CD14-positive monocyte (primary cell): ENCODE data around the gene ZNF296. TPM values are rescaled to one million over a fixed set of nuclear protein-coding genes. Genes with fewer than 3 reads are reported as not detected.
A peak's percentile ranks its signal among the peaks of the same experiment; 100 is the strongest.

ENCODE experiments used
- DNase-seq, 3 donors: peaks; one replicate each; pipeline ENCODE4 v3.0.0-alpha.2; 2011 to 2022
- H2AFZ ChIP-seq: 2 replicates; pipeline ENCODE4 v1.6.0; 2012; ENCODE audit warnings: mild to moderate bottlenecking, low read depth, low read length, inconsistent platforms; ENCODE audit not compliant: insufficient read depth, poor library complexity, severe bottlenecking
- H3K27ac ChIP-seq, 2 donors: 1 replicate in 1 of 2; 2 replicates in 1 of 2; pipeline ENCODE4 v1.5.1; 2012 to 2013; ENCODE audit warnings: low read length in 2 of 2, control low read depth in 1 of 2, inconsistent platforms in 1 of 2, low read depth in 1 of 2, mild to moderate bottlenecking in 1 of 2
- H3K27me3 ChIP-seq, 2 donors: one replicate each; pipeline versions ENCODE4 v1.6.0 to v1.6.1; 2011 to 2013; ENCODE audit warnings: low read length in 2 of 2; ENCODE audit not compliant: control insufficient read depth in 2 of 2, insufficient read depth in 2 of 2
- H3K36me3 ChIP-seq, 2 donors: replicated peaks in 1 of 2; 1 replicate in 1 of 2; 2 replicates in 1 of 2; pipeline versions ENCODE4 v1.5.1 to v1.6.1; 2012 to 2013; ENCODE audit warnings: low read length in 2 of 2, control low read depth in 1 of 2, inconsistent platforms in 1 of 2, mild to moderate bottlenecking in 1 of 2; ENCODE audit not compliant: insufficient read depth in 2 of 2, control insufficient read depth in 1 of 2
- H3K4me1 ChIP-seq, 2 donors: 1 replicate in 1 of 2; 2 replicates in 1 of 2; pipeline versions ENCODE4 v1.5.1 to v1.6.1; 2012 to 2013; ENCODE audit warnings: low read length in 2 of 2, control low read depth in 1 of 2, inconsistent platforms in 1 of 2, mild to moderate bottlenecking in 1 of 2, moderate library complexity in 1 of 2; ENCODE audit not compliant: insufficient read depth in 2 of 2, control insufficient read depth in 1 of 2
- H3K4me2 ChIP-seq: replicated peaks from 2 replicates; pipeline ENCODE3; 2012; ENCODE audit warnings: low read length, moderate library complexity, mild to moderate bottlenecking; ENCODE audit not compliant: poor library complexity, severe bottlenecking; ENCODE audit errors: extremely low read depth
- H3K4me3 ChIP-seq, 3 experiments: fragments of 200-600 bp in 1 of 3; sonication (generic) in 1 of 3; replicated peaks in 1 of 3; 1 replicate in 2 of 3; 2 replicates in 1 of 3; pipeline ENCODE4 v1.5.1; 2011 to 2013; ENCODE audit warnings: low read length in 3 of 3, mild to moderate bottlenecking in 3 of 3, control low read depth in 2 of 3, low read depth in 2 of 3, inconsistent platforms in 1 of 3, moderate library complexity in 1 of 3
- H3K79me2 ChIP-seq: 2 replicates; pipeline ENCODE4 v1.6.0; 2012; ENCODE audit warnings: mild to moderate bottlenecking, control low read depth, inconsistent platforms, low read length, moderate library complexity; ENCODE audit not compliant: insufficient read depth
- H3K9ac ChIP-seq: 2 replicates; pipeline ENCODE4 v1.6.0; 2017; ENCODE audit warnings: low read length, mild to moderate bottlenecking; ENCODE audit not compliant: insufficient read depth, poor library complexity, severe bottlenecking
- H3K9me3 ChIP-seq, 2 donors: replicated peaks in 1 of 2; 1 replicate in 1 of 2; 2 replicates in 1 of 2; pipeline versions ENCODE4 v1.5.1 to v1.6.1; 2012 to 2013; ENCODE audit warnings: low read length in 2 of 2, control low read depth in 1 of 2; ENCODE audit not compliant: control insufficient read depth in 1 of 2, insufficient read depth in 1 of 2
- H4K20me1 ChIP-seq: 2 replicates; pipeline ENCODE4 v1.6.0; 2012; ENCODE audit warnings: mild to moderate bottlenecking, low read length, control low read depth, moderate library complexity; ENCODE audit not compliant: insufficient read depth
- H3K27ac Mint-ChIP-seq, 7 donors: one replicate each; pipeline ENCODE4 v1.8.0; 2020; ENCODE audit warnings: mild to moderate bottlenecking in 7 of 7, mixed read lengths in 7 of 7, moderate library complexity in 6 of 7, inconsistent platforms in 2 of 7
- H3K27me3 Mint-ChIP-seq, 3 donors: one replicate each; pipeline ENCODE4 v1.8.0; 2021 to 2022; ENCODE audit warnings: low read depth in 3 of 3, mild to moderate bottlenecking in 3 of 3, mixed read lengths in 3 of 3, moderate library complexity in 3 of 3, inconsistent platforms in 1 of 3
- H3K36me3 Mint-ChIP-seq, 2 donors: one replicate each; pipeline ENCODE4 v1.8.0; 2020; ENCODE audit warnings: mixed read lengths in 2 of 2, inconsistent platforms in 1 of 2, mild to moderate bottlenecking in 1 of 2
- H3K4me1 Mint-ChIP-seq: one replicate; pipeline ENCODE4 v1.8.0; 2020; ENCODE audit warnings: mild to moderate bottlenecking, mixed read lengths
- H3K4me3 Mint-ChIP-seq, 2 donors: one replicate each; pipeline ENCODE4 v1.8.0; 2020; ENCODE audit warnings: mild to moderate bottlenecking in 2 of 2, mixed read lengths in 2 of 2, moderate library complexity in 1 of 2
- H3K9me3 Mint-ChIP-seq, 7 donors: one replicate each; pipeline ENCODE4 v1.8.0; 2020 to 2022; ENCODE audit warnings: mixed read lengths in 7 of 7, mild to moderate bottlenecking in 6 of 7, moderate library complexity in 6 of 7, inconsistent platforms in 2 of 7
- WGBS: methylation state at CpG from one replicate; pipeline ENCODE4 v1.1.5; 2013; ENCODE audit warnings: missing lambda C conversion rate; ENCODE audit not compliant: insufficient coverage; 5-methylcytosine and 5-hydroxymethylcytosine counted together
- intact Hi-C, 2 donors: fragments of 100-400 bp; cut with micrococcal nuclease; formaldehyde crosslinking; loops; one replicate each; pipeline versions ENCODE4 v1.15.0 to v1.15.1; 2023
- polyA plus RNA-seq, 3 donors: library from polyadenylated mRNA; depleted of rRNA in 1 of 3; unstranded in 2 of 3; stranded (reverse) in 1 of 3; fragments of 300-500 nt in 2 of 3; fragments of >200 nt in 1 of 3; fragmentation: Illumina TruSeq in 2 of 3; gene quantifications; 1 replicate in 2 of 3; 2 replicates in 1 of 3; pipeline ENCODE4 v1.2.3, GENCODE V29; 2012 to 2021
- TF ChIP-seq, protein P1 (sequence below): fragments of 200-600 bp; IDR thresholded peaks from one replicate; pipeline ENCODE4 v1.8.0; 2022; ENCODE audit warnings: antibody characterized with exemption, mild to moderate bottlenecking

Gene ZNF296
- polyA plus RNA-seq, 3 donors, result 3.8 to 7.2 (median 6.5) TPM

- H3K4me3 ChIP-seq, result peak overlapping the region; percentile 53 to 94 (median 82)
- peaks cover 0 to 2% (median 0%) of the 10 kb centered on the region in 3 donors for H3K27me3 Mint-ChIP-seq
These were observed 36.1 kb downstream of the ZNF296 start for GRCh38 chr19:45040059-45040771.

More at GRCh38 chr19:45040059-45040771, 36.1 kb downstream of the ZNF296 start:
- Mint-ChIP-seq H3K36me3 (peaks cover 46 to 78% of the 10 kb centered on the region in 2 donors), H3K4me1 (peaks cover 40% of the 10 kb centered on the region), H3K9me3 (peaks cover 1 to 6% (median 5%) of the 10 kb centered on the region in 7 donors), H3K27ac (peak overlapping the region; percentile 97 to 100 (median 98)), H3K4me3 (peak overlapping the region; percentile 98 to 99)
- peak; percentile 76 to 77 (median 76) for DNase-seq
- H3K4me1 ChIP-seq, result peaks cover 30 to 35% of the 10 kb centered on the region in 2 donors
- H3K4me2 ChIP-seq, result peak overlapping the region; percentile 99
- H4K20me1 ChIP-seq, result peaks cover 53% of the 10 kb centered on the region
- no peaks in the 10 kb centered on the region for H3K27me3 ChIP-seq
- H3K9me3 ChIP-seq, result peaks cover 0 to 4% of the 10 kb centered on the region in 2 donors
- H2AFZ ChIP-seq, result no peak overlapping the region
- peaks cover 62% of the 10 kb centered on the region for H3K79me2 ChIP-seq
- intact Hi-C loops, result loop anchor here in 1 of 2 donors (5.0 kb wide), 1 partner anchor 38 kb away; the partner anchor contains the start of gene RELB
- peak overlapping the region; percentile 95 to 98 for H3K27ac ChIP-seq
- 27% methylated on average over 9 of the region's 19 CpGs for WGBS
- TF ChIP-seq, protein P1, sequence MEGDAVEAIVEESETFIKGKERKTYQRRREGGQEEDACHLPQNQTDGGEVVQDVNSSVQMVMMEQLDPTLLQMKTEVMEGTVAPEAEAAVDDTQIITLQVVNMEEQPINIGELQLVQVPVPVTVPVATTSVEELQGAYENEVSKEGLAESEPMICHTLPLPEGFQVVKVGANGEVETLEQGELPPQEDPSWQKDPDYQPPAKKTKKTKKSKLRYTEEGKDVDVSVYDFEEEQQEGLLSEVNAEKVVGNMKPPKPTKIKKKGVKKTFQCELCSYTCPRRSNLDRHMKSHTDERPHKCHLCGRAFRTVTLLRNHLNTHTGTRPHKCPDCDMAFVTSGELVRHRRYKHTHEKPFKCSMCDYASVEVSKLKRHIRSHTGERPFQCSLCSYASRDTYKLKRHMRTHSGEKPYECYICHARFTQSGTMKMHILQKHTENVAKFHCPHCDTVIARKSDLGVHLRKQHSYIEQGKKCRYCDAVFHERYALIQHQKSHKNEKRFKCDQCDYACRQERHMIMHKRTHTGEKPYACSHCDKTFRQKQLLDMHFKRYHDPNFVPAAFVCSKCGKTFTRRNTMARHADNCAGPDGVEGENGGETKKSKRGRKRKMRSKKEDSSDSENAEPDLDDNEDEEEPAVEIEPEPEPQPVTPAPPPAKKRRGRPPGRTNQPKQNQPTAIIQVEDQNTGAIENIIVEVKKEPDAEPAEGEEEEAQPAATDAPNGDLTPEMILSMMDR, result no peak
- peak overlapping the region; percentile 99 for H3K9ac ChIP-seq
- H3K36me3 ChIP-seq, result peaks cover 48 to 68% of the 10 kb centered on the region in 2 donors
